Thyroid gland (tissue), 4 donors: ENCODE data around the gene HSPB6.

Source experiments
- POLR2A ChIP-seq, 2 donors: fragments of 450-650 bp; IDR thresholded peaks; one replicate each; pipeline ENCODE4 v1.6.1; 2017; ENCODE audit warnings: antibody characterized with exemption in 2 of 2, mild to moderate bottlenecking in 2 of 2, moderate library complexity in 1 of 2
- TF ChIP-seq, protein P1 (sequence below), 6 experiments: fragments of 200-600 bp in 3 of 6; fragments of 450-650 bp in 3 of 6; sonication (generic) in 3 of 6; IDR thresholded peaks; one replicate each; pipeline ENCODE4 v1.5.1; 2016 to 2019; ENCODE audit warnings: antibody characterized with exemption in 6 of 6, mild to moderate bottlenecking in 2 of 6, inconsistent platforms in 1 of 6, moderate library complexity in 1 of 6

DNA sequence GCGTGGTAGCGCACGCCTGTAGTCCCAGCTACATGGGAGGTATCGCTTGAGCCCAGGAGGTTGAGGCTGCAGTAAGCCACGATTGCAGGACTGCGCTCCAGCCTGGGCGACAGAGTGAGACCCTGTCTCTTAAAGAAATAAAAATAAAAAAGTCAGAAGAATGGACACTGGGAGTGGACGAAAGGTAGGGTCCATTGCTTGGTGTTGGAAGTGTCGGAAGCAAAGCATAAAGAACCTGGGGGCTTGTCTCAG is 18.1 kb upstream of the HSPB6 start:
- TF ChIP-seq POLR2A (IDR thresholded peaks at IDR 0.05): no peak
- TF ChIP-seq, protein P1, sequence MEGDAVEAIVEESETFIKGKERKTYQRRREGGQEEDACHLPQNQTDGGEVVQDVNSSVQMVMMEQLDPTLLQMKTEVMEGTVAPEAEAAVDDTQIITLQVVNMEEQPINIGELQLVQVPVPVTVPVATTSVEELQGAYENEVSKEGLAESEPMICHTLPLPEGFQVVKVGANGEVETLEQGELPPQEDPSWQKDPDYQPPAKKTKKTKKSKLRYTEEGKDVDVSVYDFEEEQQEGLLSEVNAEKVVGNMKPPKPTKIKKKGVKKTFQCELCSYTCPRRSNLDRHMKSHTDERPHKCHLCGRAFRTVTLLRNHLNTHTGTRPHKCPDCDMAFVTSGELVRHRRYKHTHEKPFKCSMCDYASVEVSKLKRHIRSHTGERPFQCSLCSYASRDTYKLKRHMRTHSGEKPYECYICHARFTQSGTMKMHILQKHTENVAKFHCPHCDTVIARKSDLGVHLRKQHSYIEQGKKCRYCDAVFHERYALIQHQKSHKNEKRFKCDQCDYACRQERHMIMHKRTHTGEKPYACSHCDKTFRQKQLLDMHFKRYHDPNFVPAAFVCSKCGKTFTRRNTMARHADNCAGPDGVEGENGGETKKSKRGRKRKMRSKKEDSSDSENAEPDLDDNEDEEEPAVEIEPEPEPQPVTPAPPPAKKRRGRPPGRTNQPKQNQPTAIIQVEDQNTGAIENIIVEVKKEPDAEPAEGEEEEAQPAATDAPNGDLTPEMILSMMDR (IDR thresholded peaks at IDR 0.05): no peak
